Panc1 (cell line): Measurements from ENCODE around the gene MEGF6. TPM values are rescaled to one million over a fixed set of nuclear protein-coding genes. Genes with fewer than 3 reads are reported as not detected.

Source experiments
- ATAC-seq: fragments of 200-7000 bp; cut with Tn5 transposase; 2 replicates; pipeline ENCODE4 v1.9.1; 2020; ENCODE audit warnings: mild to moderate bottlenecking, moderate library complexity
- BruUV-seq: library from RNA; stranded (reverse); fragments of 400-500 nt; replicated peaks from 2 replicates; lab custom pipeline; 2021; lab: Mats Ljungman, UMichigan
- CTCF ChIA-PET: fragments of 300-600 bp; sonication (Branson Sonifier 250); formaldehyde crosslinking; loops from one replicate; lab custom pipeline; 2022; ENCODE audit warnings: antibody characterized with exemption; lab: Charles Lee
- POLR2A ChIA-PET: fragments of 300-600 bp; sonication (Branson Sonifier 250); formaldehyde crosslinking; loops from one replicate; lab custom pipeline; 2022; ENCODE audit warnings: antibody characterized with exemption; lab: Charles Lee
- DNase-seq: peaks from one replicate; pipeline ENCODE4 v3.0.0-alpha.2; 2010; ENCODE audit warnings: low read depth, low spot score
- H3K27ac ChIP-seq: 2 replicates; pipeline ENCODE4 v1.5.1; 2011; ENCODE audit warnings: mild to moderate bottlenecking, low read length, inconsistent platforms
- H3K27me3 ChIP-seq: fragments of 200-500 bp; sonication (Bioruptor generic); 2 replicates; pipeline ENCODE4 v1.6.0; 2014; ENCODE audit warnings: low read length, inconsistent platforms; ENCODE audit not compliant: control insufficient read depth, insufficient read depth
- H3K36me3 ChIP-seq: fragments of 200-500 bp; sonication (Bioruptor generic); 2 replicates; pipeline ENCODE4 v1.5.1; 2014; ENCODE audit warnings: inconsistent platforms, mild to moderate bottlenecking, low read length, moderate library complexity; ENCODE audit not compliant: control insufficient read depth, insufficient read depth
- H3K4me1 ChIP-seq: 2 replicates; pipeline ENCODE4 v1.5.1; 2011; ENCODE audit warnings: inconsistent platforms, mild to moderate bottlenecking, low read length, moderate library complexity; ENCODE audit not compliant: control insufficient read depth, insufficient read depth
- H3K4me3 ChIP-seq, 2 experiments: 2 replicates each; pipeline ENCODE4 v1.5.1; 2011 to 2012; ENCODE audit warnings: low read depth in 2 of 2, low read length in 2 of 2, mild to moderate bottlenecking in 2 of 2, inconsistent platforms in 1 of 2, moderate library complexity in 1 of 2
- H3K9me3 ChIP-seq: fragments of 200-500 bp; sonication (Bioruptor generic); 2 replicates; pipeline ENCODE4 v1.5.1; 2014; ENCODE audit warnings: low read depth, mild to moderate bottlenecking, inconsistent platforms, low read length, moderate library complexity; ENCODE audit not compliant: control insufficient read depth, insufficient read depth
- CTCF ChIP-seq: fragments of 450-650 bp; IDR thresholded peaks from 2 replicates; pipeline ENCODE4 v1.5.1; 2017; ENCODE audit warnings: mild to moderate bottlenecking
- POLR2AphosphoS5 ChIP-seq: IDR thresholded peaks from 2 replicates; pipeline ENCODE4 v1.6.1; 2012; ENCODE audit warnings: mild to moderate bottlenecking, low read depth, low read length, moderate library complexity
- REST ChIP-seq, 2 experiments: IDR thresholded peaks; 2 replicates each; pipeline ENCODE4 v1.6.1; 2011 to 2012; ENCODE audit warnings: low read depth in 2 of 2, control low read depth in 1 of 2, low read length in 1 of 2, mild to moderate bottlenecking in 1 of 2, moderate library complexity in 1 of 2; ENCODE audit not compliant: insufficient read depth in 1 of 2
- SIN3A ChIP-seq: IDR thresholded peaks from 2 replicates; pipeline ENCODE4 v1.6.1; 2012; ENCODE audit warnings: low read depth, mild to moderate bottlenecking, low read length, moderate library complexity, borderline replicate concordance; ENCODE audit not compliant: insufficient read depth
- TCF7L2 ChIP-seq: IDR thresholded peaks from 2 replicates; pipeline ENCODE4 v1.6.1; 2011; ENCODE audit warnings: mild to moderate bottlenecking, low read depth, low read length, inconsistent platforms
- in situ Hi-C: cut with HindIII; loops from 2 replicates; pipeline ENCODE4 v1.10.0; 2016; ENCODE audit warnings: low sequenced_read_pairs, low pct_unique_long_range_greater_than_20kb
- intact Hi-C: fragments of 100-400 bp; cut with micrococcal nuclease; formaldehyde crosslinking; loops from one replicate; pipeline ENCODE4 v1.10.0; 2022; ENCODE audit not compliant: unreplicated experiment
- total RNA-seq: library from RNA; stranded (reverse); gene quantifications from one replicate; pipeline ENCODE4 v1.2.1, GENCODE V29; 2021; ENCODE audit not compliant: unreplicated experiment

The MEGF6 gene
- total RNA-seq, 1 experiment from 2014 or later: 32.6 TPM

DNA sequence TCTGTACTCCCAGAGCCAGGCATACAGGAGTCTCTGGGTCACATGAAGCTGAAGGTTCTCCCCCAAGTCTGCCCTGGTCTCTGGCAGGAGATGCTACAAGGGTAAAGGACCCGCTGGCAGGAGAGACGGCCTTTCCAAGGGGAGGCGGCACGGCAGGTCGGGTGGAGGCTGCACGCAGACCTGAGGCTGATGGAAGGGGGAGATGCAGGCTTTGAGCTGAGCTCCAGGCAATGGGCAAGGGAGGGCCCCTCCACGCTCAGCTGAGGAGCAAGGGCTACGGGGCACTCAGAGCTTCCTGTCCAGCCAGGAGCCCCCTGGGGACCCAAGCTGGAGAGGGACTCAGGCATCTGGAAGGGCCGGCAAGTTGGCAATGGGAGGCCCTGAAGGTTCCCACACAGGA is 50.3 kb downstream of the MEGF6 start:
- Histone ChIP-seq H3K4me3 (no peak overlapping the region), H3K9me3 (no peaks in the 10 kb centered on the region), H3K27me3 (no peaks in the 10 kb centered on the region), H3K27ac (no peak overlapping the region), H3K36me3 (no peaks in the 10 kb centered on the region), H3K4me1 (peaks cover 6% of the 10 kb centered on the region)
- intact Hi-C loops: loop anchor here (10.0 kb wide), 1 partner anchor 66 kb away; no protein-coding TSS in a partner anchor
- TF ChIP-seq REST (IDR thresholded peaks at IDR 0.05; ENCODE audit: insufficient read depth in 1 of 2, low read depth in 2 of 2, low read length in 1 of 2) (no peak), CTCF (no peak), POLR2AphosphoS5 (no peak), TCF7L2 (no peak), SIN3A (no peak)
- in situ Hi-C loops: no loop called here
- ChIA-PET CTCF (no interaction called here), POLR2A (interaction anchor here (0.6 kb wide), 1 partner anchor 170 kb away, joined by 3 read pairs; no protein-coding TSS in a partner anchor)
- DNase-seq (no peak), ATAC-seq (no peak)
- BruUV-seq: no TSS peak

GRCh38 chr1:3560251-3560871 is 50.9 kb downstream of the MEGF6 start:
- no peaks in the 10 kb centered on the region for H3K9me3 ChIP-seq
- H3K27me3 ChIP-seq: no peaks in the 10 kb centered on the region
- H3K27ac ChIP-seq: no peak overlapping the region
- intact Hi-C loops: loop anchor here (10.0 kb wide), 1 partner anchor 66 kb away; no protein-coding TSS in a partner anchor
- TF ChIP-seq SIN3A (no peak), CTCF (no peak), REST (IDR thresholded peaks at IDR 0.05; ENCODE audit: insufficient read depth in 1 of 2, low read depth in 2 of 2, low read length in 1 of 2) (no peak), POLR2AphosphoS5 (no peak), TCF7L2 (no peak)
- H3K4me3 ChIP-seq: no peak overlapping the region
- no TSS peak for BruUV-seq
- POLR2A ChIA-PET: no interaction called here
- peaks cover 6% of the 10 kb centered on the region for H3K4me1 ChIP-seq
- DNase-seq (no peak), ATAC-seq (no peak)
- in situ Hi-C loops: no loop called here
- H3K36me3 ChIP-seq: no peaks in the 10 kb centered on the region
- CTCF ChIA-PET: no interaction called here
